HepG2 (cell line): Measurements from ENCODE around the gene KLRD1.

Experiments used
- PATZ1 ChIP-seq: sonication (generic); formaldehyde crosslinking; IDR thresholded peaks from 2 replicates; pipeline ENCODE4 v1.4.0; 2020; ENCODE audit warnings: missing genetic modification reagents
- PBX3 ChIP-seq: sonication (generic); formaldehyde crosslinking; IDR thresholded peaks from 2 replicates; pipeline ENCODE4 v1.8.1; 2023; ENCODE audit warnings: missing genetic modification reagents, inconsistent platforms, borderline replicate concordance
- RFX5 ChIP-seq: IDR thresholded peaks from 2 replicates; pipeline ENCODE4 v1.6.1; 2011; ENCODE audit warnings: low read depth, low read length, improper control_type of control experiment
- SIN3B ChIP-seq: fragments of 150-350 bp; IDR thresholded peaks from 2 replicates; pipeline ENCODE4 v1.6.1; 2014; ENCODE audit warnings: low read length
- TERF1 ChIP-seq: sonication (generic); formaldehyde crosslinking; IDR thresholded peaks from 2 replicates; pipeline ENCODE4 v1.8.0; 2022; ENCODE audit warnings: mild to moderate bottlenecking, missing genetic modification reagents, moderate library complexity
- ZNF34 ChIP-seq: sonication (generic); formaldehyde crosslinking; IDR thresholded peaks from 2 replicates; pipeline ENCODE4 v1.4.0; 2020; ENCODE audit warnings: mild to moderate bottlenecking, missing genetic modification reagents, borderline replicate concordance
- ZNF446 ChIP-seq: sonication (generic); formaldehyde crosslinking; IDR thresholded peaks from 2 replicates; pipeline ENCODE4 v1.5.0; 2020; ENCODE audit warnings: mild to moderate bottlenecking, missing genetic modification reagents
- ZNF609 ChIP-seq: sonication (generic); formaldehyde crosslinking; IDR thresholded peaks from 2 replicates; pipeline ENCODE4 v1.4.0; 2020; ENCODE audit warnings: mild to moderate bottlenecking, missing genetic modification reagents, borderline replicate concordance
- ZNF639 ChIP-seq: conservative IDR thresholded peaks from 2 replicates; pipeline ENCODE4 v1.6.1; 2018; ENCODE audit warnings: missing genetic modification reagents

GRCh38 chr12:10362828-10363657, 55.4 kb downstream of the KLRD1 start:
- TF ChIP-seq ZNF34 (CRISPR knock-in tag) (no peak), ZNF446 (no peak), PATZ1 (CRISPR knock-in tag) (no peak), SIN3B (no peak), RFX5 (no peak), TERF1 (CRISPR knock-in tag) (no peak), ZNF639 (CRISPR knock-in tag) (no peak), PBX3 (CRISPR knock-in tag) (no peak), ZNF609 (CRISPR knock-in tag) (no peak)
